ENCODE measurements around the gene WDR73. TPM values are rescaled to one million over a fixed set of nuclear protein-coding genes. Genes with fewer than 3 reads are reported as not detected.

The WDR73 gene
- total and polyA plus RNA-seq, 9 of the 15 experiments (the other 6 are each of a cell fraction or from before 2014, with no cell fraction given) = 9.2 to 25.4 (median 21.7) TPM

DNA sequence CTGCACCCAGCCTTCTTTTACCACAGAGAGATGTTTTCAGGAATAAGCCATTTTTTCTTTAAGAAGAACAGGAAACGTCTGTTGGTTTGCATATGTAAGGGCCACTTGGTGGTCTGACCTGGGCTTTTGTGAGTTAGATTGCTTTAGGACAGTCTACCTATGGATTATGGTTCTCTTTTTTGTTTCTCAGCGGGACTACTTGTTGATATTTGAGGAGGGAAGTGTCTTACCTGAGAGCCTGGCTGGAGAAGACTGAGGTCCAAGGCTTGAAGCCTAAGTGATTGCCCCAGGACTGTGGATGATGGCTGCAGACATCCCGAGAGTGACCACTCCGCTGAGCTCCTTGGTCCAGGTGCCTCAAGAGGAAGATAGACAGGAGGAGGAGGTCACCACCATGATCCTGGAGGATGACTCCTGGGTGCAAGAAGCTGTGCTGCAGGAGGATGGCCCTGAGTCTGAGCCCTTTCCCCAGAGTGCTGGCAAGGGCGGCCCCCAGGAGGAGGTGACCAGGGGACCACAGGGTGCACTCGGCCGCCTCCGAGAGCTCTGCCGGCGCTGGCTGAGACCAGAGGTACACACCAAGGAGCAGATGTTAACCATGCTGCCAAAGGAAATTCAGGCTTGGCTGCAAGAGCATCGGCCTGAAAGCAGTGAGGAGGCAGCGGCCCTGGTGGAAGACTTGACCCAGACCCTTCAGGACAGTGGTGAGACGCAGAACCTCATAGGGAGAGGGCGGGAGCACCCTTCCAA is 50.3 kb downstream of the WDR73 start:
- ChIA-PET CTCF (ENCODE audit: low intra/inter-chr PET ratio) (no interaction called here), POLR2A (interaction anchor here (0.7 kb wide), 1 partner anchor 129 kb away, joined by 3 read pairs; no protein-coding TSS in a partner anchor)
- TF ChIP-seq MTF1 (CRISPR knock-in tag; IDR thresholded peaks at IDR 0.05; ENCODE audit: borderline replicate concordance) (no peak), IRF1 (CRISPR knock-in tag; IDR thresholded peaks at IDR 0.05; ENCODE audit: borderline replicate concordance) (no peak), MAFG (tag; conservative IDR thresholded peaks at IDR 0.05) (no peak), ETV6 (IDR thresholded peaks at IDR 0.05; ENCODE audit: borderline replicate concordance in 1 of 2, low read depth in 2 of 2, low read length in 1 of 2) (no peak), ETV6 (CRISPR knock-in tag; IDR thresholded peaks at IDR 0.05; ENCODE audit: borderline replicate concordance) (no peak), MEF2D (tag; conservative IDR thresholded peaks at IDR 0.05; ENCODE audit: low read depth) (no peak), TARDBP (IDR thresholded peaks at IDR 0.05) (no peak), PBX2 (CRISPR knock-in tag; IDR thresholded peaks at IDR 0.05; ENCODE audit: low read depth) (no peak), PBX2 (tag; conservative IDR thresholded peaks at IDR 0.05; ENCODE audit: low read depth) (no peak), SPI1 (IDR thresholded peaks at IDR 0.05; ENCODE audit: borderline replicate concordance, low read depth, low read length) (no peak), CGGBP1 (CRISPR knock-in tag; IDR thresholded peaks at IDR 0.05) (no peak), MTA2 (IDR thresholded peaks at IDR 0.05; ENCODE audit: low read depth) (no peak), PPARD (CRISPR knock-in tag; IDR thresholded peaks at IDR 0.05) (no peak), ZNF354B (CRISPR knock-in tag; IDR thresholded peaks at IDR 0.05) (no peak), DLX4 (CRISPR knock-in tag; IDR thresholded peaks at IDR 0.05) (no peak)
- TF ChIP-seq, protein P1, sequence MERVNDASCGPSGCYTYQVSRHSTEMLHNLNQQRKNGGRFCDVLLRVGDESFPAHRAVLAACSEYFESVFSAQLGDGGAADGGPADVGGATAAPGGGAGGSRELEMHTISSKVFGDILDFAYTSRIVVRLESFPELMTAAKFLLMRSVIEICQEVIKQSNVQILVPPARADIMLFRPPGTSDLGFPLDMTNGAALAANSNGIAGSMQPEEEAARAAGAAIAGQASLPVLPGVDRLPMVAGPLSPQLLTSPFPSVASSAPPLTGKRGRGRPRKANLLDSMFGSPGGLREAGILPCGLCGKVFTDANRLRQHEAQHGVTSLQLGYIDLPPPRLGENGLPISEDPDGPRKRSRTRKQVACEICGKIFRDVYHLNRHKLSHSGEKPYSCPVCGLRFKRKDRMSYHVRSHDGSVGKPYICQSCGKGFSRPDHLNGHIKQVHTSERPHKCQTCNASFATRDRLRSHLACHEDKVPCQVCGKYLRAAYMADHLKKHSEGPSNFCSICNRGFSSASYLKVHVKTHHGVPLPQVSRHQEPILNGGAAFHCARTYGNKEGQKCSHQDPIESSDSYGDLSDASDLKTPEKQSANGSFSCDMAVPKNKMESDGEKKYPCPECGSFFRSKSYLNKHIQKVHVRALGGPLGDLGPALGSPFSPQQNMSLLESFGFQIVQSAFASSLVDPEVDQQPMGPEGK (CRISPR knock-in tag; IDR thresholded peaks at IDR 0.05; ENCODE audit: borderline replicate concordance) = no peak

More for the DNA sequence above, 50.3 kb downstream of the WDR73 start:
- peaks cover 2 to 21% of the 10 kb centered on the region in 2 experiments; a peak in 4 of 5 replicates for H3K4me1 ChIP-seq (replicated peaks in 1 of 2; ENCODE audit: control insufficient read depth in 2 of 2, insufficient read depth in 2 of 2, low read length in 2 of 2)
- no peaks in the 10 kb centered on the region for H3K27me3 ChIP-seq (ENCODE audit: control insufficient read depth in 2 of 2, insufficient read depth in 2 of 2, low read length in 2 of 2)
- no peaks in the 10 kb centered on the region for H4K20me1 ChIP-seq (replicated peaks; ENCODE audit: control insufficient read depth, insufficient read depth, low read length)
- peak overlapping the region in 1 of 2 experiments; percentile 60; a peak in 2 of 4 replicates for H3K9ac ChIP-seq (ENCODE audit: insufficient read depth in 1 of 2, low read depth in 2 of 2, low read length in 2 of 2)
- no peak overlapping the region for H3K27ac ChIP-seq (ENCODE audit: extremely low read depth, low read depth, low read length)
- in situ Hi-C loops (cut with MboI) (no loop called here), intact Hi-C loops (cut with micrococcal nuclease) (no loop called here)
- 85% methylated on average over 11 of the region's 14 CpGs for WGBS (ENCODE audit: insufficient coverage, low coverage, missing lambda C conversion rate)
- no peaks in the 10 kb centered on the region for H3K9me1 ChIP-seq (ENCODE audit: control insufficient read depth, insufficient read depth, low read length)
- ATAC-seq (no peak), FAIRE-seq (no peak), DNase-seq (ENCODE audit: extremely low read depth in 1 of 4, low spot score in 3 of 4) (no peak)
- peaks cover 4% of the 10 kb centered on the region; the same call in 1 of the 3 replicates for H3K79me2 ChIP-seq (ENCODE audit: control insufficient read depth, insufficient read depth, low read length)
- no peaks in the 10 kb centered on the region for H3K9me3 ChIP-seq (replicated peaks; ENCODE audit: control insufficient read depth, insufficient read depth, low read depth, low read length)
- peaks cover 17% of the 10 kb centered on the region; the same call in 1 of the 3 replicates for H3K36me3 ChIP-seq (ENCODE audit: control insufficient read depth, insufficient read depth, low read length)
- no peak overlapping the region for H3K4me3 ChIP-seq
- H3K4me2 ChIP-seq (ENCODE audit: insufficient read depth, low read length) = no peak overlapping the region
- no TSS peak for BruUV-seq (replicated peaks)
- no peak overlapping the region for H2AFZ ChIP-seq (ENCODE audit: low read depth, low read length)
